ENCODE data around the gene AP1G2.

The AP1G2 gene

DNA sequence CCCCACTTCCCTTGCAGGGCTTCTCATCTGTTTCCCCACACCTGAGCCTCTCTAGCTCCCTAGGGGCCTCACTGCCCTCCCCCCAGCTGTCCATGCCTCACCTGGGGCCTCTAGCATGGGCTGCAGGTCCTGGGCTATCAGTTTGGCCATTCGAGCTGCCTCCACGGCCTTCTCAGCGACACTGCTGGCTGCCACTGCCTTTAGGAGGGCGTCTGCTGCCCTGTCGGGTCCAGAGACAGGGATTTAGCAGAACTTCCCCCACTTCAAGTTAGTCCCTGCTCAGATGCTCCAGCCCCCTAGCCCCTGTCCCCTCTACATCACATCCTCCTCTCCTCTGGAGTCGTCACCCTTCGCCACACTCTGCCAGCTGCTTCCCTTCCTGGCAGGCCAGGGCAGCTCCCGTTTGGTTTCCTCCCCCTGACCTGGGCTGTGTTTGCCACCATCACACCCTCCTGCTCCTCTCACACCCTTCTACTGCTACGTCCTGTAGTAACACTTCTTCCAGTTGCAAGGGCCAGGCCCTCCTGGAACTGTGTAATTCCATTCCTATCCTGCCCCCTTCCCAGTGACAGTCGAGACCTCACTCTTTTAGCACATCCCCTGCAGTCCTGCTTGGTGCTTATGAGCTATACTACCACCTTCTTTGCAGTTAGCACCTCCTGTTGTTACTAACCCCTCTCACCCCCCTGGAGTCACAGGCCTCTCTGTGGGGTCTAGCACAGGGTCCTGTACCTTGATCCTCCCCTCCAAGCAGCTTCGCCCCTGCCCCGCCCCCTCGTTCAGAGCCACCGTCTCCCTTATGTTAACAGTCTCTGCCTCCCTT, 4.3 kb upstream of the AP1G2 start:
- no peak for DNase-seq (ENCODE audit: low read depth)

DNA sequence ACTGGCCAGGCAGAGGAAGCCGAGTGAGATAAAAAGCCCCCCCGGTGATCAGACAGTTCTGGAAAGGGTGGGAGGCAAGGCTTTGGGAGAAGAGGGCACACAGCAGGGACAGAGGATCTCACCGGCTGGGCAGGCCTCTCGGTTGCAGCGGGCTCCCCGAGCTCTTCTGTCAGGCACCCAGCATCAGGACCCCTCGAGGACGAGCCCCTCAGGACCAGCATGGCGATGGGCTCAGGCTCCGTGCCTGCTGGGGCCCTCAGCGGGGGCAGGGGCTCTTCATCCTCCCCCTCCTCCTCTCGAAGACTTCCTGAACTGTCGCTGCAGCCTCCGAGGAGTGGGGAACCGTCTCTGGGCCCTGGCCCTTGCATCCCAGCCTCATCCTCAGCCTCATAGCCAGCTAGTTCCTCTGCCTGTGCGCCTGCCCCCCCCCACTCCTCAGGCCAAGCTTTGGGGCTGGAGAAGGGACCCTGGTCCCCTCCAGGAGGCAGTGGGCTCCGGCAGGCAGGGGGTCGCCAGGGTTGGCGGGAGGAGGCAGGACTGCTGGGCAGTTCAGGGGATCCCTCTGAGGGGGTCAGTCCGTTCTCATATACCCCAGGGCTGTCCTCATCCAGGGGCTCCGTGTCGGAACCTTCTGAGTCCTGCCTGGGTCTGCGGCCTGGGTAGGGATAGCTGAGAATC, 3.4 kb upstream of the AP1G2 start:
- no peak for DNase-seq (ENCODE audit: low read depth)

DNA sequence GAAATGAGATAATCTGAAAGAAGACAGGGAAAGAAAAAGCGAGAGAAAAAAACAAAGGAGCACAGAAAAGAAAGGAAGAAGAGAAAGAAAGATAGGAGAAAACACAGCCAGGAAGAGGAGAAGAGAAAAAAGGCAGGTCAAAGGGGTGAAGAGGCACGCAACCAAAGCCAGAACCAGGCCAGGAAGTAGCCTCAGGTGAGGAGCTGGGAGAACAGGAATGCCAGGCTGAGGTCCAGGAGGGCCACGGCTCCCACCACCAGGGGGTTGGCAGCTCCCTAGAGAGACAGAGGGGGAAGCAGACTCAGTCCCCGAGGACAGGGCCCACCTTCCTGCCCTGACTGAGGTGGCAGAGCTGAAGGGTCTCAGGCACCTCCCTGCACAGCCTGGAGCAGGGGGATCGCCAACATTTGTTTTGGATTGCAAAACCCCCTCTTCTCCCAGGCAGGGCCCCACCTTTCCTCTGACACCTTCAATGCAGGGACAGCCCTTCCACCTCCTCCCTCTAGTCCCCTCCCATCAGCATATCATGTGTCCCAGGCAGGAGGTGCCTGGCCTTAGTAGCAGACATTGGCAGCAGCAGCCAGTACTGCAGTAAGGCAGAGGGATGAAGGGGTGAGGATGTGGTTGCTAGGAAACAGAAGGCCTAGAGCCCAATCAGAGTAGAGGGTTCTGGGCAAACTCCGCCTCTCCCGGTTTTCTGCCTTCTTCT, 2.0 kb upstream of the AP1G2 start:
- no peak for DNase-seq (ENCODE audit: low read depth)

DNA sequence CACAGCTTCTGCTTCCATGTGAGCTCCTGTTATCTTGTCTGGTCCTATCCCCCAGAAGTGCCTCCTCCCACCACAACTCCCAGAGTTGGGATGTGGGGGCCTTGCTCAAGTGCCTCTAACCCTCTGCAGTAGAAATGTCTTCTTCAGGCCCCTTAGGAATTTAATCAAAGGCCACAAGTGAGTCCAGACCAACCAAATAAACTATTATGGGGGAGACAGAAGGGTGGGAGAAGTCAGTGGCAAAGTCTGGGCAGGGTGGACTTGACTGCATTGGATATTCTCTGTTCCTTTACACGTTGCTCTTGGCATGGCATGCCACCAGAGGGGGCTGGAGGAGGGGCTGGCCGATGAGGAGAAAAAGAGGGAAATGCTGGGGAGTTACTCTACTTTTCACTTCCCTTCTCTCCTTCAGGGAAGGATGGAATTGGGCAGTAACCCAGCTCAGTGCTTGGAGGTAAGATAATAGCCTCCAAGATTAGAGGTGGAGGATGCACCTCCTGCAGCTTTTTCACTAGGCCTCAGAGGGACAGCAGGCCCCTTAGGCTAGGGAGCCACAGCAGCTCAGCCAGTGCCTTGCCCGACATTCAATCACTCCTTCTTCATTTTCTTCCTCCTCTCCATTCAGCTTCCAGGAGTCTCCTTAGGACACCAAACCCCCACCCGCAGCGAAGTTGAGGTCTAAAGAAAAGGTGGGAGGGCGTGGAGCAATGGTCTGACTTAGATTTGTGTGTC, 1.2 kb upstream of the AP1G2 start:
- DNase-seq (ENCODE audit: low read depth): no peak

DNA sequence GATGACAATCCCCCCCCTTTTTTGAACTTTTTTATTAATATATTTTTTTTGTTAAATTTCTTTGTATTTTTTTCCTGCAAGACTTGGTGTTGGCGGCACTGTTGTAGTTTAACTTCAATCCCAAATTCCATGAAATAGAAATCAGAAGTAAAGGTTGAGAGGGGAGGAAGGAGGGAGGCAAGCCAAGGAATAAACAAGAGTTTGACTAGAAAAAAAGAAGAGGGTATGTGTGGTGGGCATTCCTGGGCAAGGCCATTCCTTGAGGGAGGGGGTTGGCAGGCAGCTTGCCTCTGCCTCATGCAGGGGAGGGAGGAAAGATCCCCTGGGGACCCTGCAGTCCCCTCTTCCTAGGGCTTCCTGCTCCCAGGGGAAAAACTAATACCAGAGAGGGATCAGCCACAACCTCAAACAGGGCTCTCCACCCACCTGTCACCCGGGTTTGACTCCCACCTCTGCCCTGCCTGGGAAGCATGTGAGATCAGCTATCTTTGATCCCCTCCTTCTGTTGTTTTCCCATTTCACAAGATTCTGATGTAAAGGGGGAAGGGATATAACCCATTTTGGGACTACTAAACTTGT, 519 bp upstream of the AP1G2 start:
- no peak for DNase-seq (ENCODE audit: low read depth)

DNA sequence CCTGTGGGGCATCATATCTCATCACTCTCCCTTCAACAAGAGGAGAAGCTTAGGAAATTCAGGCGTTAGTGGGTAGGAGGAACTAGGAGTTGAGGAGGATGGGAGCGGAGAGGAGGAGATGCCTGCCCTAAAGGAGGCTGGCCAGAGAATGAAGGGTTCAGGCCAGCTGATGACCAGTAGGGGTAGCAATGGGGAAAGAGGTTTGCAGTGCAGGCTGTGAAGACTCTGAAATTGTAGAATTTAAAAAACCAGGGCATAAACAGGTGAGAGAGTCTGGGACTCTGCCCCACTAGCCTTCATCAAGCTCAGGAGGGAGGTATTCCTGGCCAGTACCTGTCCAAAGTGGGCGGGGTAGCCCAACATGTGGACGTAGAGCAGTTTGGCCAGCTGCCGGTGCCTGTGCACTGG, 809 bp downstream of the AP1G2 start:
- no peak for DNase-seq (ENCODE audit: low read depth)

DNA sequence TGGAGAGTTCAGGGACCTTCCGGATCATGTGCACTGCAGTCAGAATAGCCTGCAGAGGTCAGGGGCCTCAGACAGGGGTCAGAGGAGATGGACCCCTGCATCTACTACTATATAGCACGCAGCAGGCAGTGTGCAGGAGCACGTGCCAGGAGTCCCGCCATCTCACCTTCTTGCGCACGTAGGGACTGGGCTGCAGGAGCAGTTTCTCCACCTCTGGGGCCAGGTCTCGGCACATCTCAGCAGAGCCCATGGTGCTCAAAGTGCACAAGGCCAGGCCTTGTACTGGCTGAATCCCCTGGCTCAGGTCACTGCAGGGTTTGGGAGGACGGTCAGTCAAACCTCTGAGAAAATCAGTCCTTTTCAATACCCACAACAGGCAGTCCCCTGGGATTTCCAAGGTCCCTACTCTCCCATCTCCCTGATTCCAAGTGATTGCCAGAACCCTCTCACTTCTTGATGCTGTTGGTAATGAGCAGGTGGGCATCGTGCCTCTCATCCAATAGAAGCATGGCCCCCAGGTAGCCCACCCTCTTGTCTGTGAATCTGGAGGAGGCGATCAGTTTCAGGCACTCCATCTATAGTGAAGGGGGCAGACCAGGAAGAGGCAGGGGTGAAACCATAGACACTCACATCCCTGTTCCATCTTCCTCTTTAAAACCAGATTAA, 1.3 kb downstream of the AP1G2 start:
- DNase-seq (ENCODE audit: low read depth): no peak

DNA sequence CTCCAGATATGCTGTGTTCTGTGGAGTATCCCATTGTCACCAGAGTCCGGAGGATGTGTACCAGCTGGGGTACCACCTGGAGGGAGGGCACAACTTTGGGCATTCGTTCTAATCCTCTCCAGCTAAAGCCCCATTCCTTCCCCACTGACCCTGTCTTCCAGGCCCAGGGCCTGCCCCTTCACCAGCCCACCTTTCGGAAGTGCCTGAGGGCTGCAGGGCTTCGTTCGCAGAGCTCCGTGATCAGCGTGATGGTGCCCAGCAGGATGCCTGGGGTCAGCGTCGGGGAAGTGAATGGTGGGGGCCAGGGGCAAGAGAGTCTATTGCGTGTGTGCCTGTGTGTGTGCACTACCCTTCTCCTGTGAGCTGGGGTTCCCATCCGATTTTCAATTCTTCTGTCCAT, 2.0 kb downstream of the AP1G2 start:
- no peak for DNase-seq (ENCODE audit: low read depth)

DNA sequence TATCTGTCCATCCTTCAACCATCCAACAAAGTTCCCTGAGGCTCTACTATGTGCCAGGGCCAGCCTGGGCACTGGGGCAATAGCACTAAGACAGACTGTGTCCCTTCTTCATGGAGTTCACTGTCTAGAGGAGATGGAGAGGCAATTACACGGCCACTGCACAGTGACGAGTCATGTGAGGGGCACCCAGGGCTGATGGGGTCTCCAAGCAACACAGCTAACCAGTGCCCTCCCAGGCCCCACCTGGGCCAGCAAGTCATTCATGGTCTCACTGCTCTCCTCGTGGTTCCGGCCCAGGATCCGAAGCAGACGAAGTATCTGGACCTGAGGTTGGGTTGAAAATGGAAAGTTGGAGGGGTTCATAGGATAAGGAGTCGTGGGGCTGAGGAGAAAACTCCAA, 2.7 kb downstream of the AP1G2 start:
- no peak for DNase-seq (ENCODE audit: low read depth)

DNA sequence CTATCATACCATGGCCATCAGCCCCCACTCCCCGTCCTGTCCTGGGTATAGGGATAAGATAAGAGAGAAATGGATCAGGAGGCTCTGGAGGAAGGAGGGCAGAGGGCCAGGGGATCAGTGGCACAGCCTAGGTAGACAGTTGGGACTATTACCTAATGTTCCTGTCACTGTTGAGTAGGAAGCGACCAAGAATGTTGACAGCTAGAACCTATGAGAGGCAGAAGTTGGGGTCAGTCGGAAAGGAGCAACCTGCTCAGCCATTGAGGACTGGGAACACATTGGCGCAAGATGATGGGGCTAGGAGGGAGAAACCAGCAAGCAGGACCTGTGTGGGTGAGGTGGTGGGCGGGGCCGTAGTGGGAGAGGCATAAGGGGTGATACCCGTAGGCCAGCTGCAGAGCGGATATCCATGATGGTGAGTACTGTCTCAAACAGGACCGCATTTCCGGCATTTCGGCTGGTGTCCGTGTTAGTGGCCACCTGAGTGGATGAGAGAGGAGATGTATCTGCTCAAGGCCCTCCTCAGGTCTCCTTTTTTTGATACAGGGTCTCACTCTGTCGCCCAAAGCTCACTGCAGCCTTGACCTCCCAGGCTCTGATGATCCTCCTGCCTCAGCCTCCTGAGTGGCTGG, 3.3 kb downstream of the AP1G2 start:
- no peak for DNase-seq (ENCODE audit: low read depth)

DNA sequence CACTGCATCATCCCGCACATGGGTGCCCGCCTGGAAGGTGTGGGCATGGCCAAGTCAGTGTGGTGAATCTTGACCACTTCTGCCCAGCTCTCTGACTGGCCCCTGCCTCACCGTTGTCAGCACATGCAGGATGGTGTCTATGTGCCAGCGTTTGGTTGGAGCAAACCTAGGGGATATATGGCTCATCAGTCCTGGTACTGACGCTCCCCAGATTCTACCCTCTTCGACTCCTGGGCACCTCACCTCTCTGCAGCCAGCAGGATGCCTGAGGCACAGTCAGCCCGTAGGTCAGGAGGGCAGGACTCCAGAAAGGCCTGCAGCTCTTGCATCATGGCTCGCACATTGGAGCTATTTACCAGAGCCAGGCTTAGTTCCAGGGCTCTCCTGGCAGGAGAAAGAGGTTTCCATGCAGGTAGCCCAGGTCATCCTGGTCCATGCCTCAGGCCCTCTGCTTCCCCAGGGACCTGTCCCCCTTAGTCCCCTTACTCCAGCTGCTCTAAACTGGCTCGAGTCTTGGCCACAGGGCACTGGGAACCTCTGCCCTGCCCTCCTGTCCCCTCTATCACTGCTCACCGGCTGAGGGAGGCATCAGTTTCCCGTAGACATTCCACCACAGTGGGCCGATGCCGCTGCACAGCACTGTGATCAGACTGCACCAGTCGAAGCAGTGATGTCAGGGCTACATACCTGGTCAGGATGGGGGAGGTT, 4.0 kb downstream of the AP1G2 start:
- no peak for DNase-seq (ENCODE audit: low read depth)

DNA sequence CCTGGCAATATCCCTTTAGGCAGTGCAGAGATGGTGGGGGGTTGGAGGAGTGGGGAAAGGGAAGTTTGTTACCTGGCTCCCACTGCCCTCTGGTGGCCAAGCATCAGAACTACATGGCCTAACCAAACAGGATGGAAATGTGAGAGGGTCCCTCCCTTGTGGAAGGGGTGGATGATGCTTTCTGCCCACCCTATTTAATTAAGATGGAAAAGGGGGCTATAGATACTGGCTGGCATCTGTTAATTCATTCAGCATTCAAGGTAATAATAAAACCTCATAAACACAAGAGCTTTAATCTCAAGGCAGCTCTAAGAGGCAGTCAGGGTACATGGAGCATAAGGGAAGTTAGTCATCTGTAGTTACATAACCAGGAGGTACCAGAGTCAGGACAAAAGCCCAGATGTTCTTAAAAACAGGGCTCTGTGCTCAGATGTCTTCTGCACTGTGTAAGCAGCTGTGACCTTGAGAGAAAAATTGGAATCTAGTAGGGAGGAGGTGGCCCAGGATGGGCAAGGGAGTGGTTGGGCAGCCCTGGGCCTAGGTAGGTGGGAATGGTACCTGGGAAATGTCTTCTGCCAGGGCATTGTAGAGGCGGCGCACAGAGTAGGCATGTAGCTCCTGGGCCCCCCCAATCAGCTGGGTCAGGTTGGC, 4.6 kb downstream of the AP1G2 start:
- no peak for DNase-seq (ENCODE audit: low read depth)

DNA sequence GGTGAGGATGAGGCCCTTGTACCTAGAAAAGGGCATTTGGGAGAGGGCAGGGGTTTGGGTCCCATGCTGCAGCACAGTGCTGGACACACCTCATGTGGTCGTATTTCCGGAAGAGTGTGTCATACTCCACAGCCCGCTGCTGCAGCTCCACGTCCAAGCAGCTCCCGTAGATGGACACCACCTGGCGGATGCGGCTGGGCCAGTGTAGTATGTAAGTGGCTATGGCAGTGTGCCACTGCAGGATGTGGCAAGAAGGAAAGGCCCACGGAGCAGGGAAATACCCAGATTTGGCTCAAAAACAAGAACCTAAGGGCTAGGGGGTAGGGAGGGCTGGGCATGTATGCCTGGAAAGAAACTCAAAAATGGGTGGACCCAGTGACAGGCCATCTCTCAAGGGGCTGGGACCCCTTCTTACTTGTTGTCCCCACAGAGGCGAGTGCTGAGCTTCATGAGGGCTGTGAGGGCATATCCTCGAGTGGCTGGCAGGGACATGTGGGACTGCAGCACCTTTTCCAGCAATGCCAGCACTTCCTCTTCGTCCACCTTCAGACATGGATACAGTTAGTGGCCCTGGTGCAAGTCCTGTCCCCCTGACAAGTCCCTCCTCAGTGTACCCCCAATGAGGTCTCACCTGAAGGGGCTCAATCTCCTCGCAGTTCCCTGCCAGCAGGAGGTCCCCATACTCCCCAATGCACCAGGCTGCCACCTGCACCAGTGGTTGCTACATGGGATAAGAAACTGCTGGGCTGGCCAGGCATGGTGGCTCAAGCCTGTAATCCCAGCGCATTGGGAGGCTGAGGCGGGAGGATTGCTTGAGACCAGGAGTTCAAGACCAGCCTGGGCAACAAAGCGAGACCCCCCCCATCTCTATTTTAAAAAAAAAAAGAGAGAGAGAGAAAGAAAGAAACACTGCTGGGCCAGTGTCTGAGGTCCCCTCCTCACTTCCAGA, 5.4 kb downstream of the AP1G2 start:
- DNase-seq (ENCODE audit: low read depth): no peak

DNA sequence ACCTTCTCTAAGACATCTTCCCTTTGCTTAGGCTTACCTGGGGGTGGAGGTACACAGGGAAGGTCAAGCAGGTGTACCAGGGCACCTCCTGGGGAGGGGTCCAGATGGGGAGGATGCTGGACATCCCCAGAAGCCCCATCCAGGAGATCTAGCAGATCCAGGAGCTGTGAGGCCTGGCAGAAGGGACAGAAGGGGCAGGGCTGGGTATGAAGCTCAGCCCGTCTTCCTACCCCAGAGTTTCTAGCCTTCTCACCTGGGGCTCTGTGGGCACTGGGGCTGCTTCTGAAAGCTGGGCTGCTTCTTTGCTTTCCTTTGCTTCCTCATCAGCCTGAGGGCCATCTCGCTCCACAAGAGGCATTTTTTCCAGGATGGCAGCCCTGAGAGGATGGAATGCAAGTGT, 6.3 kb downstream of the AP1G2 start:
- no peak for DNase-seq (ENCODE audit: low read depth)

DNA sequence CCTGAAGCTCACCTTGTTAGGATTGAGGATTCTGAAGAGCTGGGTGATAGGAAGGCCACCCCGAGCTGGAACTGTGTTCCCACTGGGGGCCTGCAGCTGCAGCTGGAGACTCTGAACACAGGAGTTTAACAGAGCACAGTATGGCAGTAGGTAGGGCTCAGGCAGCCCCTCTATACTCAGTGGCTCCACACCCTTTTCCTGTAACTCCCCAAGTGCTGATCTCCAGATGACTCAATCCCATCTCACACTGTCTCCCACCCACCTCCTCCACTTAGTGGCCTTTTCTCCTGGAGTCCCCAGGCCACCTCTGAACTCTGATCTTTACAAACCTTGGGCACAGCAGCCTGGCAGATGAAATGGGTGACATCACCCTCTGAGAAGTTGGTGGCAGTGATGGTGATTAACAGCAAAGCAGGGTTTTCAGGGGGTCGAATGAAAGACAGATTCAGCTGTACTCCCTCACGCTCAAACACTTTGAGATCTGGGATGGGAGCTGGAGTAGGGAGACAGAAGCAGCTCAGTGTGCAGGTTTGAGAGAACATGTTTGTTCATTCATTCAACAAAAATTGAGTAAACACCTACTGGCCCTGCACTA, 7.6 kb downstream of the AP1G2 start:
- no peak for DNase-seq (ENCODE audit: low read depth)

DNA sequence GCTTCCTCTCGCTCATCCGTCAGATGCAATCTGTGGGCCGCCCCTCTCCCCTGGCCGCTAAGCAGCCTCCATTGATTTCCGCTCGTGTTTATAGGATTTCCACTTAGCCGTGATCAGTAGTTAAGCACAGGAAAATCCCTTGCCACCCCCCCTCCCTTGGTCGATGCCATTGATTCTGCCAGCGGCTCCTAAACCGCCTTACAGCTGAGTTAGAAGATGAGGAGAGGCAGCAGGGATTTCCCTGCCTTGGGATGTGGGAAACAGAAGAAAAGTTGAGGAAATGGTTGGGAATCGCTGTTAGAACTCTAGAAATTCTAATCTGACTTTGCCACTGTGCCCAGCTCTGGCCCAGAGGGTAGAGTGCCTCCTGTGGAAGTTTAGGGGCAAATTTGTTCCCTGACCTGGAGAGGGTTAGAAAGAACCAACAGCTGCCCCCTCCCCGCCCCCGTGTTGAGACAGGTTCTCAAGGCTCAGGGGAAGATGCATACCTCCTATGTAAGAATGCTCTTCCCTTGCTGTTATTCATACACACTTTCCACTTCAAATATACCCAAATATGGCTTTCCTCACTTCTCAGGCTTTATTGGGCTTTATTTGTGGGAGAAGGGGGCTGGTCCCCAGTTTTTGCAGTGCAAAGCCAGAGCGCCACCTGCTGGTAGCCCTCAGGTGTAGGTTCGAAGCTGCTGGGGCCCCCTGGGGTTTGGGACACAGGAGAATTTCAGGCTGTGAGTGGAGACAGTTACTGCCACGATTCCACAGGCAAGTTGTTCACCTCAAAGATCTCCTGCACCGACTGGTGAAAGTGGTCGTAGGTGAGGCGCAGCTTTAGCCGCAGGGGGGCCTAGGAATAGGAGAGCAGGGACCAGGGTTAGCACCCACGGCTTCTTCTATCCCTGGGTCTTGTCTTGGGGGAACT, 8.3 kb downstream of the AP1G2 start:
- DNase-seq (ENCODE audit: low read depth): no peak

DNA sequence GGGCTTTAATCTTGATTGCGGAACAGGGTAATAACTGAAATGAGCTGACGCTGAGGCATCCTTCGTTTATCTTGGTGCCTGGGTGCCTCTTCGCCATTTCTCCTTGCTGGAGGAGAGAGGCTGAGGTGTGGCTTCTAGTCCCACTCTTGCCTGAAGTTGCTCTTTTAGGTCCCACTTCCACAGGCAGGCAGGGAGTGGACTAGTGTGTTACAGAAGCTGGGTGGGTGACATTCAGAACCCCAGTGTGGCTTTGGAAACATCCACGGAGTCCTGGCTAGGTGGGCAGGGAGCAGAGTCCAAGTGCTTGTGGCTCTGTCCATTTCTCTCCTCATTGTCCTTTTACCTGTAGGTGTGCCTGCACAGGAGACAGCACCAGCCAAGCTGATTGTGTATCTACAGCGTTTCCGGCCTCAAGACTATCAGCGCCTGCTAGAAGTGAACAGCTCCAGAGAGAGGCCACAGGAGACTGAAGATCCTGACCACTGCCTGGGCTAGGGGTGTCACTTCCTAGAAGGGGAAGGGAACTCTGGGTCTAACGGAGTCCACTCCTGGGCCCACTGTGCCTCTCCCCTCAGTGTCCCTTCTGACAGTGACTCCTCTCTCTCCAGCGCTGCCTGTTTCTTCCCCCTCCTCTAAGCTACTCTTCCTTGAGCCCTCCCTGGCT, 9.1 kb downstream of the AP1G2 start:
- DNase-seq (ENCODE audit: low read depth): no peak

All from HS-5 (cell line).